OCI-LY3 (cell line): Measurements from ENCODE around the gene PELI1.

Source experiments
- EZH2phosphoT487 ChIP-seq: fragments of 200-600 bp; shearing (Covaris generic); IDR thresholded peaks from 2 replicates; pipeline ENCODE4 v1.6.1; 2018; ENCODE audit warnings: antibody characterized with exemption, mixed run types, low read depth
- TF ChIP-seq, protein P1 (sequence below): fragments of 200-600, 300-600 bp; sonication (generic); IDR thresholded peaks from 2 replicates; pipeline ENCODE4 v1.5.1; 2014; ENCODE audit warnings: antibody characterized with exemption, low read length, low read depth

DNA sequence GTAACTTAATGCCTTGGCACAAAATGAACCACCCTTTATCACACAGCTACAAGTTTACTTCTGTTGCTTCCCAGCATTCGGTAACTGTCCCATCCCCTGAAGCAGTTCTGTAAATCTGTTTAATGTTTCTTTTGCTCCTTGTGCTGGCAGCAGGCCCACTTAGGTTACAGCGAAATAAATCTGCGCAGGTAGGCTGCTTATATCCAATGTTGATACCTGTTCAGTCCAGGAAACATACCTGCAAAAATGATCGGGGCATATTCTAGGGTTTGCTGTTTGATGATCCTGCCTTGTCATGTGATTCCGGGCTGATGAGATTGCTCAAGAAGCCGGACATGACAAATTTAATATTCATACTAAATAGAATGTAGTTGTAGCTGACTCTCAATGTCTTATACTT is 23.3 kb downstream of the PELI1 start:
- TF ChIP-seq, protein P1, sequence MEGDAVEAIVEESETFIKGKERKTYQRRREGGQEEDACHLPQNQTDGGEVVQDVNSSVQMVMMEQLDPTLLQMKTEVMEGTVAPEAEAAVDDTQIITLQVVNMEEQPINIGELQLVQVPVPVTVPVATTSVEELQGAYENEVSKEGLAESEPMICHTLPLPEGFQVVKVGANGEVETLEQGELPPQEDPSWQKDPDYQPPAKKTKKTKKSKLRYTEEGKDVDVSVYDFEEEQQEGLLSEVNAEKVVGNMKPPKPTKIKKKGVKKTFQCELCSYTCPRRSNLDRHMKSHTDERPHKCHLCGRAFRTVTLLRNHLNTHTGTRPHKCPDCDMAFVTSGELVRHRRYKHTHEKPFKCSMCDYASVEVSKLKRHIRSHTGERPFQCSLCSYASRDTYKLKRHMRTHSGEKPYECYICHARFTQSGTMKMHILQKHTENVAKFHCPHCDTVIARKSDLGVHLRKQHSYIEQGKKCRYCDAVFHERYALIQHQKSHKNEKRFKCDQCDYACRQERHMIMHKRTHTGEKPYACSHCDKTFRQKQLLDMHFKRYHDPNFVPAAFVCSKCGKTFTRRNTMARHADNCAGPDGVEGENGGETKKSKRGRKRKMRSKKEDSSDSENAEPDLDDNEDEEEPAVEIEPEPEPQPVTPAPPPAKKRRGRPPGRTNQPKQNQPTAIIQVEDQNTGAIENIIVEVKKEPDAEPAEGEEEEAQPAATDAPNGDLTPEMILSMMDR: no peak
- TF ChIP-seq EZH2phosphoT487: no peak
